Activated naive CD4-positive, alpha-beta T cell treated with anti-CD3 and anti-CD28 coated beads, Interleukin-2, amount 50 U/mL, for 72 hours (primary cell): ENCODE data around the gene ITIH3. TPM values are rescaled to one million over a fixed set of nuclear protein-coding genes. Genes with fewer than 3 reads are reported as not detected.
A peak's percentile ranks its signal among the peaks of the same experiment; 100 is the strongest.

Source experiments
- ATAC-seq, 2 donors: fragments of 150-1000 bp; cut with Tn5 transposase; 2 replicates each; pipeline ENCODE4 v1.10.0; 2021; ENCODE audit warnings: mild to moderate bottlenecking in 2 of 2, moderate library complexity in 2 of 2
- DNase-seq, 2 donors: peaks; one replicate each; pipeline ENCODE4 v3.0.0; 2021 to 2022; ENCODE audit warnings: low spot score in 2 of 2
- H3K27ac Mint-ChIP-seq, 2 donors: one replicate each; pipeline ENCODE4 v1.8.0; 2022; ENCODE audit warnings: mild to moderate bottlenecking in 2 of 2, mixed read lengths in 2 of 2
- H3K36me3 Mint-ChIP-seq, 2 donors: one replicate each; pipeline ENCODE4 v1.8.0; 2022; ENCODE audit warnings: mixed read lengths in 2 of 2
- H3K9me3 Mint-ChIP-seq, 2 donors: one replicate each; pipeline ENCODE4 v1.8.0; 2022; ENCODE audit warnings: mixed read lengths in 2 of 2
- total RNA-seq, 2 donors: library from RNA; stranded (reverse); gene quantifications; one replicate each; pipeline ENCODE4 v1.2.3, GENCODE V29; 2022

Gene ITIH3
- total RNA-seq, 2 donors from 2014 or later, result not detected

DNA sequence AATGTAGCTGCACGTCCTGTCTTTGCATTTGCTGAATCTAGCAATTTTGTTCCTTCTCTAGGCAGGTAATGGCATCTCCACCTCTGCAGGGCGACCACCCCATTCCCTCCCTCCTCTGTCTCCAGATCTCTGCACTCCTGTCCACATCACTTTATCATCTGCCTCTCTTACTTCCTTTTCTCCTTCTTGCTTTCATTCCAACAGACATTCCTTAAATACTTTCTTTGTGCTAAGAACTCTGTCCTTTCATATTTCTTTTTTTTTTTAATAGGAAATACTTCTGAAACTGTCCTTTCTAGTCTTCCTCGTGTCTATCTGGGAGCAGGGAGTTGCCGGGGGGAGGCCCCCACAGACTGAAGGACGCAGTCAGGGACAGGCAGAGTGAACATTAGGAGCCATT lies 7.2 kb downstream of the ITIH3 start:
- no peaks in the 10 kb centered on the region for H3K9me3 Mint-ChIP-seq
- H3K36me3 Mint-ChIP-seq, result no peaks in the 10 kb centered on the region
- DNase-seq, result no peak
- H3K27ac Mint-ChIP-seq, result no peak overlapping the region
- no peak for ATAC-seq

- H3K9me3 Mint-ChIP-seq, result no peaks in the 10 kb centered on the region
- no peak for DNase-seq
- no peaks in the 10 kb centered on the region for H3K36me3 Mint-ChIP-seq
- ATAC-seq, result no peak
- H3K27ac Mint-ChIP-seq, result no peak overlapping the region
These were observed 10.9 kb downstream of the ITIH3 start for GRCh38 chr3:52805270-52806039.

DNA sequence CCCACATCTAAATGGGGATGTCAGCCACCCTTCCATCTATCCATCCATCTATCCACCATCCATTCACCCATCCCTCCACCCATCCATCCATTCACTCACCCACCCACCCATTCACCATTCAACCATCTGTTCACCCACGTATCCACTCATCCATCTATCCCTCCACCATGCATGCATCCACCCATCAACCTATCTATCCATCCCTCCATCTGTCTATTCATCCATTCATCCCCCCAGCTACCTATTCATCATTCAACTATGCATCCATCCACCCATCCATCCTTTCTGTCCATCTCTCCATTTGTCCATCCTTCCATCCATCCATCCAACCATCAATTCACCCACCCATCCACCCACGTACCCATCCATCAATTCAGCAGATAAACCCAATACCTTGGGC lies 14.6 kb downstream of the ITIH3 start:
- DNase-seq (no peak), ATAC-seq (no peak)
- H3K9me3 Mint-ChIP-seq, result no peaks in the 10 kb centered on the region
- H3K27ac Mint-ChIP-seq, result no peak overlapping the region
- H3K36me3 Mint-ChIP-seq, result no peaks in the 10 kb centered on the region

DNA sequence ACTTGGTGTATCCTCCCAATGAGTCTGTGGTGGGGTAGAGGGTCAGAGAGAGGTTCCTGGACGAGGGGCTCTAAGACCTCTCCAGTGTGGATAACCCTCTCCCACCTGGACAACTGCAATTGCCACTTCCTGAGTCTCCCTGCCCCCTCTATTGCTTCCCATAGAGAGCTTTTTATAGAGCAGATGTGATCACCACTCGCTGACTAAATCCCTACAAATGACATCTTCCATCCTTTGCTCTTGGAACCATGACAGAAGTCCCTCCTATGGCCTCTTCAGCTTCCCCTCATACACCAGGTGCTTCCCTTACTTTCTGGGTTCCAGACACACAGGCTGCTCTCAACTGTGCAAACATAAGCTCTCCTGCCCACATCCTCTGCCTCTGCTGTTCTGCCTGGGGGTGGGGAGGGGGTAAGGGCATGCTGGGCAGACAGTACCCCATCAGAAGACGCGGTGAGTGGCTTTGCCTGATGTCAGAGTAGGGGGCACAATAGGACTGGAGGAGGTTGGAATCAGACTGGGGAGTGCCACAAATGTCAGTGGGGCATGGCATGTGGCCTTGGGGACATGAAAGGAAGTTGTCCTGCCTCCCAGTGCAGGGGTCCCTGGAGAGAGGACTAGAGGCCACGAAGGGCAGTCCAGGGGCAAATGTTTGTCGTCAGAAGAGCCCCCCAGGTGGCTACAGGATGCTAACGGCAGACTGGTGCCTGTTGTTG lies 15.2 kb downstream of the ITIH3 start:
- no peak for ATAC-seq
- DNase-seq, result no peak
- Mint-ChIP-seq H3K36me3 (no peaks in the 10 kb centered on the region), H3K9me3 (no peaks in the 10 kb centered on the region), H3K27ac (peak overlapping the region in 1 of 2 donors; percentile 31)

- Mint-ChIP-seq H3K27ac (no peak overlapping the region), H3K36me3 (no peaks in the 10 kb centered on the region), H3K9me3 (no peaks in the 10 kb centered on the region)
- no peak for DNase-seq
- no peak for ATAC-seq
These were observed 16.3 kb downstream of the ITIH3 start for GRCh38 chr3:52810923-52811322.

GRCh38 chr3:52811452-52812011 lies 16.9 kb downstream of the ITIH3 start:
- ATAC-seq, result no peak
- peak overlapping the region in 1 of 2 donors; percentile 61 for H3K27ac Mint-ChIP-seq

GRCh38 chr3:52813810-52814209 lies 19.2 kb downstream of the ITIH3 start:
- no peaks in the 10 kb centered on the region for H3K9me3 Mint-ChIP-seq
- no peak for ATAC-seq
- H3K36me3 Mint-ChIP-seq, result no peaks in the 10 kb centered on the region
- no peak for DNase-seq
- peak overlapping the region; percentile 15 to 61 for H3K27ac Mint-ChIP-seq

More at GRCh38 chr3:52811452-52812011, 16.9 kb downstream of the ITIH3 start:
- DNase-seq, result no peak
- Mint-ChIP-seq H3K36me3 (no peaks in the 10 kb centered on the region), H3K9me3 (no peaks in the 10 kb centered on the region)

DNA sequence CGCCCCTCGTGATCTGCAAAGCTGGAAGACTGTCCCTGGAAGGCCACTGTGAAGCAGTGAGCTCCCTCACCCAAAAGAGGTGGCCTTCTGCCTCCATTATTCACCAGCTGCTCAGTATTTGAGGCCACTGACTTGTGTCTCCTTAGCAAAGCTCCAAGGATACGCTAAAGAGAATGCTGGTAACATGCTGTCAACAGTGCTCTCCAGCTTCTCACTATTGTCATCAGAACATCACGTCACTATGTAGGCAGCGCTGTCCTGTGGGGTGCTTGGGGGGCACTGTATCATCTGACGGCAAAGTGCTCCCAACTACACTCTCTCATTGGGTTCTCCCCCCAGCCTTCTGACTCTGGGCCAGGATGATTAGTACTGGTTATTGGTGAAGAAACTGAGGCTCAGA lies 21.6 kb downstream of the ITIH3 start:
- H3K36me3 Mint-ChIP-seq, result no peaks in the 10 kb centered on the region
- DNase-seq (no peak), ATAC-seq (no peak)
- no peak overlapping the region for H3K27ac Mint-ChIP-seq
- H3K9me3 Mint-ChIP-seq, result no peaks in the 10 kb centered on the region

- H3K27ac Mint-ChIP-seq, result no peak overlapping the region
- no peaks in the 10 kb centered on the region for H3K36me3 Mint-ChIP-seq
- ATAC-seq, result no peak
These were observed 22.1 kb downstream of the ITIH3 start for GRCh38 chr3:52816654-52817053.

DNA sequence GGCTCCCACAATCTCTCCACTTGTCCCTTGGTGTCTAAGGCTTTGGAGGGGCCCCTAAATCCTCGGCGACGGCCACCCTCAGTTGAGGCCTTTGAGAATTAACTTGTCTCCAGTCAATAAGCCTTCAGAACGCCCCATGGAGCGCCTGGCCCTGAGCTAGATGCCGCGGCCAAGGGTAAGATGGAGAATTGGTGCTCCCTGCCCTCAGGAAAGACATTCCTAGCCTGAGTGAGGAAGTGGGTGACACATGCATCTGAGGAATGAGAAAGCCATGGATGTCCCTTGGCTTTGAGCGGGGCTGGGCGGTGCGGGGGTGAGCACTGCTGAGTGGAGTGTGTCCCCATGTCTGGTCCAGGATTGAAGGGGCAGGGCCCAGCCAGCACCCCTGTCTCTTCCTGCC lies 22.6 kb downstream of the ITIH3 start:
- ATAC-seq, result no peak
- Mint-ChIP-seq H3K36me3 (no peaks in the 10 kb centered on the region), H3K27ac (no peak overlapping the region), H3K9me3 (no peaks in the 10 kb centered on the region)
- DNase-seq, result no peak

More at GRCh38 chr3:52816654-52817053, 22.1 kb downstream of the ITIH3 start:
- no peak for DNase-seq
- H3K9me3 Mint-ChIP-seq, result no peaks in the 10 kb centered on the region

DNA sequence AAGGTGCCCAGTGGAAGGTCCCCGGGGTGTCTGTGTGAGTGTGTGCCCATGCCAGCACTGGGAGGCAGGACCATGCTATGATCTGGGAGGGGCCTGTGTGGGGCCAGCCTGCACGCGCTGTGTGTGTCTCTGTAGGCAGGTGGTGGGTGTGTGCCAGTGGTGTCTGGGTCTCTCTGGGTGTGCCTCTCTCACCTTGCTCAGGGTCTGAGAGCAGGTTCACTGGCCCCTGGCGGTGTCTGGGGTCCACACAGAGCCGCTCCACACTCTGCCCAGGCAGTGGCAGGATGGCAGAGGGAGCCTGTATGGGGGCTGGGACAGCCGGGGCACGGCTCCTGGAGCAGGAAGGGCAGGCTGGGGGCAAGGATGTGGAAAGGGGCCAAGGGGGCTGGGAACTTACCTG lies 23.3 kb downstream of the ITIH3 start:
- H3K9me3 Mint-ChIP-seq, result no peaks in the 10 kb centered on the region

DNA sequence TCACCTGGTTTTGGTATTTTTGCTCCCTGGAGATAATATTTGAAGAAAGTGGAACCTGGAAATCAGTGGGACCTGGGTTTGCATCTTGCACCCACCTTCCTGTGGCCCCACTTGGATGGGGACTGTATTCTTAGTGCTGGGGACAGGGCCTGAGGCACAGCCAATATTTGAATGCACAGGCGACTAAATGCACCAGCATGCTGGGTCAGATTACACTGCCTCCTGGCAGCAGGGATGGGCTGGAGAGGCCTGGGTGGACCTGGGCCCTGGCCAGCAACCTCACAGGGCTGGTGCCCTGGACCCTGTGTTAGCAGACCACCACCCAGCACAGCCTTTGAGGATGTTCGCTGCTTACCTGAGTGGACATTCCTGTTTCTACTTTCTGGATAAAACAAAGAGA lies 25.3 kb downstream of the ITIH3 start:
- Mint-ChIP-seq H3K36me3 (no peaks in the 10 kb centered on the region), H3K27ac (no peak overlapping the region), H3K9me3 (no peaks in the 10 kb centered on the region)
- no peak for ATAC-seq
- no peak for DNase-seq

More for the DNA sequence above, 23.3 kb downstream of the ITIH3 start:
- Mint-ChIP-seq H3K36me3 (no peaks in the 10 kb centered on the region), H3K27ac (peak overlapping the region in 1 of 2 donors; percentile 46)
- ATAC-seq (peak in 1 of 2 donors; percentile 22), DNase-seq (no peak)

DNA sequence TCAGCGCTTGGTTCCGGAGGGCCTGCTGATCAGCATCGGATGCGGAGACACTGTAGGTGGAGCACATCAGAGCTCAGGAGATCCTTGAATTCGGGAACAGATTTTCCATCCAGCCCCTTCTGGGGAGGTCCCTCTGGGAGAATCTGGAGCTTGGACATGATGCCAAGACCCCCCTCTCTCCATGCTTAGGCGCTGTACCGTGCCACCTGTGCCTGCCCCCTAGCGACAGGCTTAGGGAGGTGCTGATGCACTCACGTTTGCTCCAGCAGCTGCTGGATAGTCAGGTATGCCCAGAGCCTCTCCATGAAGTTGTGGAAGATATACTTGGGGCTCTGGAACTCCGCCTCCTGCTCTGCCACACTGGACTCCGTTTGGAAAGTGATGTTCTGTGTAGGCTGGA lies 26.1 kb downstream of the ITIH3 start:
- ATAC-seq, result peak; percentile 61 to 63
- Mint-ChIP-seq H3K9me3 (no peaks in the 10 kb centered on the region), H3K36me3 (no peaks in the 10 kb centered on the region), H3K27ac (no peak overlapping the region)
- peak in 1 of 2 donors; percentile 38 for DNase-seq

DNA sequence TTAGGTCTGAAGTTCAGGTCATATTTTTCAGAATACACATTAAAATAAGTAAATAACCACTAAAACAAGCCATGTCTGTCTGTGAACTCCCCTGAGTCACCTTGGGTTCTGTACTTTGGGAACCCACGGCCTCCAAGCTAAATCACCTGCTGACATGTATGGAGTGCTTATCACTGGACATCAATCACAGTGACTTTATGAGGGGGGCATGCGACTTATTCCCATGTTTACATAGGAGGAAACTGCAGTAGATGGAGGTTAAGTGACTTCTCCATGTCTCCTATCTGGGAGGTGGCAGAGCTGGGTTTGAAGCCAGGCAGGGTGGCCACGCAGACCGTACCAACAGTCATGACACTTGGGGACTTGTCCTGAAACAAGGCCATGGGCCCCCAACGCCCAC lies 27.8 kb downstream of the ITIH3 start:
- no peak for DNase-seq
- H3K9me3 Mint-ChIP-seq, result no peaks in the 10 kb centered on the region
- no peaks in the 10 kb centered on the region for H3K36me3 Mint-ChIP-seq
- no peak overlapping the region for H3K27ac Mint-ChIP-seq
- ATAC-seq, result no peak

GRCh38 chr3:52824037-52824436 lies 29.4 kb downstream of the ITIH3 start:
- no peaks in the 10 kb centered on the region for H3K36me3 Mint-ChIP-seq
- DNase-seq, result no peak
- no peak overlapping the region for H3K27ac Mint-ChIP-seq
- no peaks in the 10 kb centered on the region for H3K9me3 Mint-ChIP-seq
- ATAC-seq, result no peak

- H3K9me3 Mint-ChIP-seq, result no peaks in the 10 kb centered on the region
- no peak for ATAC-seq
- H3K27ac Mint-ChIP-seq, result no peak overlapping the region
- DNase-seq, result no peak
- H3K36me3 Mint-ChIP-seq, result no peaks in the 10 kb centered on the region
These were observed 32.8 kb downstream of the ITIH3 start for GRCh38 chr3:52827441-52827840.

GRCh38 chr3:52827866-52828376 lies 33.3 kb downstream of the ITIH3 start:
- H3K9me3 Mint-ChIP-seq, result no peaks in the 10 kb centered on the region
- H3K36me3 Mint-ChIP-seq, result no peaks in the 10 kb centered on the region
- DNase-seq, result no peak
- no peak for ATAC-seq
- H3K27ac Mint-ChIP-seq, result no peak overlapping the region
